ENCODE data around the gene EIF4G2.

GRCh38 chr11:10798330-10798928 lies 10.3 kb downstream of the EIF4G2 start:
- TF ChIP-seq EZH2 (IDR thresholded peaks at IDR 0.05) (no peak), POLR2AphosphoS5 (IDR thresholded peaks at IDR 0.05; ENCODE audit: borderline replicate concordance, low read depth, low read length) (no peak), FOXP2 (optimal IDR thresholded peaks at IDR 0.05; ENCODE audit: control extremely low read depth, extremely low read length, insufficient read depth) (no peak)

Measured in SK-N-MC (cell line).